Transverse colon (tissue), 4 donors: ENCODE measurements around the gene TUBA3E. TPM values are rescaled to one million over a fixed set of nuclear protein-coding genes. Genes with fewer than 3 reads are reported as not detected.
"Not testable (repeated sequence)": the region's sequence is repeated elsewhere in the genome, so short reads cannot be mapped to it uniquely, and the experiment has no call there.

ENCODE experiments used
- DNase-seq: peaks from one replicate; pipeline ENCODE4 v3.0.0-alpha.2; 2019
- H3K27ac ChIP-seq, 4 donors: fragments of 200-600 bp; sonication (generic); 2 replicates each; pipeline ENCODE4 v1.5.1; 2016 to 2018; ENCODE audit warnings: inconsistent platforms in 4 of 4
- H3K27me3 ChIP-seq: fragments of 200-600 bp; sonication (generic); 2 replicates; pipeline ENCODE4 v1.5.1; 2017; ENCODE audit warnings: inconsistent platforms
- H3K36me3 ChIP-seq, 4 donors: fragments of 200-600 bp; sonication (generic); 2 replicates each; pipeline ENCODE4 v1.5.1; 2017 to 2019; ENCODE audit warnings: inconsistent platforms in 4 of 4
- H3K4me1 ChIP-seq, 4 donors: fragments of 200-600 bp; sonication (generic); 2 replicates each; pipeline ENCODE4 v1.5.1; 2017 to 2020; ENCODE audit warnings: inconsistent platforms in 4 of 4
- H3K4me3 ChIP-seq, 4 donors: fragments of 200-600 bp; sonication (generic); 1 replicate in 1 of 4; 2 replicates in 3 of 4; pipeline versions ENCODE4 v1.5.1 to v1.6.1; 2017 to 2019; ENCODE audit warnings: inconsistent platforms in 4 of 4
- H3K9me3 ChIP-seq, 2 donors: fragments of 200-600 bp; sonication (generic); 2 replicates each; pipeline ENCODE4 v1.5.1; 2017 to 2019; ENCODE audit warnings: inconsistent platforms in 2 of 2
- EP300 ChIP-seq: sonication (generic); formaldehyde crosslinking; IDR thresholded peaks from one replicate; pipeline ENCODE4 v1.6.1; 2017; ENCODE audit warnings: antibody characterized with exemption, low read depth
- POLR2A ChIP-seq: fragments of 450-650 bp; IDR thresholded peaks from one replicate; pipeline ENCODE4 v1.6.1; 2016; ENCODE audit warnings: antibody characterized with exemption, mild to moderate bottlenecking, moderate library complexity
- POLR2AphosphoS5 ChIP-seq, 3 donors: sonication (generic); formaldehyde crosslinking; IDR thresholded peaks; one replicate each; pipeline ENCODE4 v1.6.1; 2016; ENCODE audit warnings: antibody characterized with exemption in 3 of 3
- WGBS, 2 donors: methylation state at CpG; one replicate each; pipeline ENCODE4 v1.1.5; 2018; ENCODE audit warnings: low coverage in 1 of 2; 5-methylcytosine and 5-hydroxymethylcytosine counted together
- in situ Hi-C, 4 donors: fragments of 200-750 bp; cut with MboI; loops; one replicate each; pipeline versions ENCODE4 v1.15.0 to v1.15.1; 2017; ENCODE audit warnings: low sequenced_read_pairs in 3 of 4, low pct_ligation_motif_present in 1 of 4, low pct_unique_long_range_greater_than_20kb in 1 of 4
- intact Hi-C: fragments of 100-400 bp; cut with DNase I; formaldehyde crosslinking; loops from one replicate; pipeline ENCODE4 v1.15.1; 2023; ENCODE audit warnings: low total_unique reads
- total RNA-seq, 4 donors: library from RNA; depleted of rRNA; stranded (reverse); fragments of >200 nt; gene quantifications; one replicate each; pipeline ENCODE4 v1.1.0, GENCODE V29; 2016
- TF ChIP-seq, protein P1 (sequence below), 5 experiments: fragments of 200-600 bp in 3 of 5; fragments of 450-650 bp in 2 of 5; sonication (generic) in 3 of 5; IDR thresholded peaks; 1 replicate in 2 of 5; 2 replicates in 3 of 5; pipeline ENCODE4 v1.5.1; 2016 to 2017; ENCODE audit warnings: antibody characterized with exemption in 5 of 5, inconsistent platforms in 3 of 5, mild to moderate bottlenecking in 2 of 5, moderate library complexity in 1 of 5

TUBA3E gene
- total RNA-seq, 4 donors from 2014 or later = 0.27 TPM; not detected in 3

DNA sequence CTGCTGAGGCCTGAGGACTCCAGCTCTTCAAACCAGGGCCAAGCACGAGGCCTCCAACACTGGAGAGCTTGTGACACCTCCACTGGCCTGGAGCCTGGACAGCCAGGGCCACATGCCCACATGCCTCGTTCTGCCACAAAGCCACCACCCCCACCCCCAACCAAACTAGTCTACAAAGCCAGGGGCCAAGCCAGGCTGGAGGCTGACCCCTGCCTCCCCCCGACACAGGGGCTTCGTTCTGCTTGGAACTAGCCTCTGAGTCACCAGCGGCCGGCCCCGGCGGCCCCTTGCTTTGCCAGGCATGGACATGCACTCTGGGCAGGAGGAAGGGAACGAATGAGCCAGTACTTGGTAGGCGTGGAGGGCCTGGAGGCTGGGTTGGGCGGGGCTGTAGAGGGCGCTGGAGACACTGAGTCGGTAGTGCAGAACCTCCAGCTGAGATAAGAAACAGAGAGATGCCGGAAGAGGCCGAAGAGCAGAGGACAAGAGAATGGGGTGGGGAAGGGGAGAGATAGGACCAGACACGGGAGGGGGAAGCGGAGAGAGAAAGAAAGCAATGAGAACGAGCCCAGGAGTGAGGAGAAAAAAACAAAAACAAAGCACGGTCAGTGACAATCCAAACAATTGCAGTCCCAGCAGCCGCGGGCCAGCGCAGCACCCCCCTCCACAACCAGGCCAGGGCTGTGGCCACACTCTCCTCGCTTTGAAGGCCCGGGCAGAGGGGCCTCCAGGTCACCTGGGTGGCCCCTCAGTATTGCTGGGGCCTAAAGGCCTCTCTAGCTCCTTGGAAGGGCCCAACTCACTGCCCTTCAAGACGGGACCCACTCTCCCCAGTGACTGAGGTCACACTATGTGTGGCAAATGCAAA lies 37.2 kb downstream of the TUBA3E start:
- H3K4me3 ChIP-seq, H3K4me1 ChIP-seq, DNase-seq, intact Hi-C loops, H3K27me3 ChIP-seq, H3K9me3 ChIP-seq, H3K27ac ChIP-seq: not testable (repeated sequence)
- WGBS, 2 donors = 81 to 84% methylated on average over 9 to 20 of the region's 25 CpGs
- in situ Hi-C loops = loop anchor here in 2 of 4 donors (25.0 kb wide), 1 partner anchor 176 kb away; the partner anchor contains the start of gene IMP4 (in 2 of the 2)
- peaks cover 0 to 30% (median 13%) of the 10 kb centered on the region in 4 donors for H3K36me3 ChIP-seq

DNA sequence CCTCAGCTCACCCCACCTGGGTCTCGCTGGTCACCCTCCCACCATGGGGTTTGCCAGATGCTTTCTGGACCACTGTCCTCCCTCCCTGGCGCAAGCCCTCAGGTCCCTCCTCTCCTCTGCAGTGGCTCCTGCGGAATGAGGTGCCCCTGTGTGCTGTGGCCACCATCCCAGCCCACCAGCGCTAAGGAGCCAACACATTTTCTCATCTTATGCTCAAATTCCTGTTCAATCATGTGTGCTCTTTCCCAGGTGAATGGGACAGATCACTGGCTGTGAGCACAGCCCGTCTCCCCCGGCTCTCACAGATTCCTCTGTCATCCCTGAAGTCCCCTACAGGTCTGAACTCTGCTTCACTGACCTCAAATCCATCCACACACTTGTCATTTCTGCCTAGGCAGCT lies 38.1 kb downstream of the TUBA3E start:
- in situ Hi-C loops = loop anchor here in 2 of 4 donors (25.0 kb wide), 1 partner anchor 177 kb away; the partner anchor contains the start of gene IMP4 (in 2 of the 2)
- Histone ChIP-seq H3K27me3 (no peaks in the 10 kb centered on the region), H3K4me3 (no peak overlapping the region), H3K9me3 (no peaks in the 10 kb centered on the region), H3K4me1 (no peaks in the 10 kb centered on the region), H3K27ac (no peak overlapping the region), H3K36me3 (peaks cover 0 to 20% (median 9%) of the 10 kb centered on the region in 4 donors)
- DNase-seq = no peak
- TF ChIP-seq EP300 (no peak), POLR2A (no peak), POLR2AphosphoS5 (IDR thresholded peaks at IDR 0.05) (no peak)
- TF ChIP-seq, protein P1, sequence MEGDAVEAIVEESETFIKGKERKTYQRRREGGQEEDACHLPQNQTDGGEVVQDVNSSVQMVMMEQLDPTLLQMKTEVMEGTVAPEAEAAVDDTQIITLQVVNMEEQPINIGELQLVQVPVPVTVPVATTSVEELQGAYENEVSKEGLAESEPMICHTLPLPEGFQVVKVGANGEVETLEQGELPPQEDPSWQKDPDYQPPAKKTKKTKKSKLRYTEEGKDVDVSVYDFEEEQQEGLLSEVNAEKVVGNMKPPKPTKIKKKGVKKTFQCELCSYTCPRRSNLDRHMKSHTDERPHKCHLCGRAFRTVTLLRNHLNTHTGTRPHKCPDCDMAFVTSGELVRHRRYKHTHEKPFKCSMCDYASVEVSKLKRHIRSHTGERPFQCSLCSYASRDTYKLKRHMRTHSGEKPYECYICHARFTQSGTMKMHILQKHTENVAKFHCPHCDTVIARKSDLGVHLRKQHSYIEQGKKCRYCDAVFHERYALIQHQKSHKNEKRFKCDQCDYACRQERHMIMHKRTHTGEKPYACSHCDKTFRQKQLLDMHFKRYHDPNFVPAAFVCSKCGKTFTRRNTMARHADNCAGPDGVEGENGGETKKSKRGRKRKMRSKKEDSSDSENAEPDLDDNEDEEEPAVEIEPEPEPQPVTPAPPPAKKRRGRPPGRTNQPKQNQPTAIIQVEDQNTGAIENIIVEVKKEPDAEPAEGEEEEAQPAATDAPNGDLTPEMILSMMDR (IDR thresholded peaks at IDR 0.05) = no peak
- intact Hi-C loops = no loop called here
- WGBS, 2 donors = 94 to 100% methylated on average over 2 to 6 of the region's 6 CpGs

DNA sequence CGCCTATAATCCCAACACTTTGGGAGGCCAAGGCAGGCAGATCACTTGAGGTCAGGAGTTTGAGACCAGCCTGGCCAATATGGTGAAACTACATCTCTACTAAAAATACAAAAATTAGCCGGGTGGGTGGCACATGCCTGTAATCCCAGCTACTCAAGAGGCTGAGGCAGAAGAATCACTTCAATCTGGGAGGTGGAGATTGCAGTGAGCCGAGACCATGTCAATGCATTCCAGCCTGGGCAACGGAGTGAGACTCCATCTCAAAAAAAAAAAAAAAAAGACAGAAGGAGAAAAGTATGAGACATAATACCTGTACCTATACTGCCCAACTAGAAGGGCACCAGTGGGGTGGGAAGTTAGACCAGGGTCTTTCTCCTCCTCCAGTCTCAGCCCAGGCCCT lies 38.9 kb downstream of the TUBA3E start:
- H3K4me3 ChIP-seq, H3K4me1 ChIP-seq, intact Hi-C loops, H3K27me3 ChIP-seq, H3K9me3 ChIP-seq, H3K27ac ChIP-seq, DNase-seq: not testable (repeated sequence)
- in situ Hi-C loops = loop anchor here in 2 of 4 donors (25.0 kb wide), 1 partner anchor 178 kb away; the partner anchor contains the start of gene IMP4 (in 2 of the 2)
- peaks cover 0 to 15% (median 5%) of the 10 kb centered on the region in 4 donors for H3K36me3 ChIP-seq
- WGBS, 2 donors = 96 to 100% methylated on average over 3 to 4 of the region's 4 CpGs

DNA sequence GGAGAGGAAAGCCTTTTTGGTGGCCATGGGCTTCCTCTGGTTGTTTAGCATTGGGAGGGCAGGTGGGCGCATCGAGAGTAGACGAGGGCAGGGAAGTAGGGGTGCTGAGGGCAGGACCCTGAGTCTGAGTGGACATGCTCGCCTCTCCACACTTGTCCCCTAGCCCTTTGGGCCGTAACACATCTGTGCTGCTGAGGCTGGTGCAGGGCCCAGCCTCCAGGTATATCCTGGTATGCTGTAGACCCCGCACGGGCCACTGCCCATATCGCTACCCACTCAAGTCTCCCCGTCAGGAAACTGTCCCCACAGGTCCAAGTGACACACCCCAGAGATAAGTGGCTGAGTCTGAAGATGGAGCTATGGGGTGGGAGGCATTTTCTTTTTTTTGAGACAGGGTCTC lies 39.6 kb downstream of the TUBA3E start:
- no peak for DNase-seq
- no peaks in the 10 kb centered on the region for H3K4me1 ChIP-seq
- TF ChIP-seq, protein P1 (IDR thresholded peaks at IDR 0.05) = no peak
- TF ChIP-seq POLR2AphosphoS5 (IDR thresholded peaks at IDR 0.05) (no peak), POLR2A (no peak), EP300 (no peak)
- no peaks in the 10 kb centered on the region for H3K27me3 ChIP-seq
- 87% methylated on average over 9 of the region's 9 CpGs; no CpG with 5 or more reads in 1 of the 2 donors for WGBS, 2 donors
- intact Hi-C loops = no loop called here
- H3K36me3 ChIP-seq = peaks cover 0 to 8% (median 1%) of the 10 kb centered on the region in 4 donors
- H3K4me3 ChIP-seq = no peak overlapping the region
- in situ Hi-C loops = loop anchor here in 2 of 4 donors (25.0 kb wide), 1 partner anchor 179 kb away; the partner anchor contains the start of gene IMP4 (in 2 of the 2)
- no peak overlapping the region for H3K27ac ChIP-seq
- H3K9me3 ChIP-seq = no peaks in the 10 kb centered on the region

DNA sequence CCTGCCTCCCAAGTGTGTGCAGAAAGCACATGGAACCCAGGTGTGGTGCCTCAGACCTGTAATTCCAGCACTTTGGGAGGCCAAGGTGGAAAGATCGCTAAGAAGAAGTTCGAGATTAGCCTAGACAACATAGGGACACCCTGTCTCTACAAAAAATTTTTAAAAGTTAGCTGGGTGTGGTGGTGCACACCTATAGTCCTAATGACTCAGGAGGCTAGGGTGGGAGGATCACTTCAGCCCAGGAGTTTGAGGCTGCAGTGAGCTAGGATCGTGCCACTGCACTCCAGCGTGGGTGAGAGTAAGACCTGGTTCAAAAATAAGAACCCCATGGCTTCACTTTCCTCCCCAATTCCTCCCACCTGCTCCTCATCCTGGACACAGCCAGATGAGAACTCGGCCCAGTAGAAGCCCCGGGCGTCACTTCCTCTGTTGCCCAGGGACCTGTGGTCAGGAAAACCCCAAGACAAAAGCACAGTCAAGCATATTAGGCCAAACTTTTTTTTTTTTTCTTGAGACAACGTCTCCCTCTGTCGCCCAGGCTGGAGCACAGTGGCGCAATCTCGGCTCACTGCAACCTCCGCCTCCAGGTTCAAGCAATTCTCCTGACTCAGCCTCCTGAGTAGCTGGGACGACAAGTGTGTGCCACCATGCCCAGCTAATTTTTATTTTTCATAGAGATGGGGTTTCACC lies 40.3 kb downstream of the TUBA3E start:
- WGBS, 2 donors = 73 to 78% methylated on average over 7 to 12 of the region's 13 CpGs
- in situ Hi-C loops = loop anchor here in 2 of 4 donors (25.0 kb wide), 1 partner anchor 179 kb away; the partner anchor contains the start of gene IMP4 (in 2 of the 2)

DNA sequence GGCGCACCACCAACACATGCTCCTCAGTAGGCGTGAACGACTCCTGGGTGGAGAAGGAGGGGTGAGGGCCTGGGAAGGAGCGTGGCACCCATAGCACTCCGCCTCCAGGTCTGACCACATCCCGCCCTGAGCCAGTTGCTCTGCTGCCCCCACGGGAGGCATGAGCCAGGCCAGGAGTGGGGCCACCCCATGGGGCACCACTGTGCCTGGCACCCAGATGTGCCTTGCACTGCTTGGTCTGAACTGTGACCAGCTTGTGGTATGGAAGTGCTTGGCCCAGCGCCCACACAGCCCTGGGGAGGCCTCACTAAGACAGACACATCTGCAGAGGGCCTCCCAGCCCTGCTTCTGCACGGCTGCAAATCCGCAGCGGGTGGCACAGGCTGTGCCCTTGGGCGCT lies 40.9 kb downstream of the TUBA3E start:
- H3K4me1 ChIP-seq, H3K27ac ChIP-seq, H3K9me3 ChIP-seq, intact Hi-C loops, H3K36me3 ChIP-seq, H3K4me3 ChIP-seq, H3K27me3 ChIP-seq, DNase-seq: not testable (repeated sequence)
- 81% methylated on average over 6 of the region's 12 CpGs; no CpG with 5 or more reads in 1 of the 2 donors for WGBS, 2 donors
- in situ Hi-C loops = loop anchor here in 2 of 4 donors (25.0 kb wide), 1 partner anchor 180 kb away; the partner anchor contains the start of gene IMP4 (in 2 of the 2)

More for the DNA sequence above, 40.3 kb downstream of the TUBA3E start:
- intact Hi-C loops, H3K4me3 ChIP-seq, H3K36me3 ChIP-seq, H3K4me1 ChIP-seq, H3K27ac ChIP-seq, H3K9me3 ChIP-seq, H3K27me3 ChIP-seq, DNase-seq: not testable (repeated sequence)
